Measurements from ENCODE around the gene AP3D1. TPM values are rescaled to one million over a fixed set of nuclear protein-coding genes. Genes with fewer than 3 reads are reported as not detected.
A peak's percentile ranks its signal among the peaks of the same experiment; 100 is the strongest.

AP3D1 gene
- total RNA-seq, 2 experiments from 2014 or later, result 73.7 to 74.1 TPM

DNA sequence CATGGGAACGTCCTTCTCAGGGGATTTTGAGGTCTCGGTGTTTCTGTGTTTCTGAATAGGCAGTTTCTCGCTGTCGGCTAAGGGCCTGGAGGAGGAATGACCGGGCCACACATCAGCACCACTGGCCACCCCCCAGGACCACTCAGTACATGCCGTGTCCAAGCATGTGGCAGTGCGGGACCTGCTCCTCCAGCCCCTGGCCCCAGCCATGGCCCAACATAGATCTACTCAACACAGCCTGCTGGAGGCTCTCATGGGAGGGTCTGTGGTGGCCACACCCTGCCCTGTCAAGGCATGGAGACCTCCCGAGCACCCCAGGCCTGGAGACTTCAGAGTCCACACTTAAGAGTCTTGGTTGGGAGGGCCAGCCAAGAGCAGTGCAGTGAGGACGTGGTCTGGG lies 37.1 kb downstream of the AP3D1 start:
- no peak for TF ChIP-seq CTCF (IDR thresholded peaks at IDR 0.05)
- ChIA-PET POLR2A (no interaction called here), CTCF (interaction anchor here (0.9 kb wide), 1 partner anchor 17 kb away, joined by 3 read pairs; no protein-coding TSS in a partner anchor)
- no peak for DNase-seq
- intact Hi-C loops (cut with micrococcal nuclease), result no loop called here
- no peak for ATAC-seq
- no peaks in the 10 kb centered on the region for H3K27me3 Mint-ChIP-seq
- no peaks in the 10 kb centered on the region for H3K9me3 Mint-ChIP-seq
- H3K27ac Mint-ChIP-seq, result no peak overlapping the region
- H3K4me1 Mint-ChIP-seq (ENCODE audit: low read depth), result peaks cover 12% of the 10 kb centered on the region
- no peak overlapping the region for H3K4me3 Mint-ChIP-seq
- peaks cover 32% of the 10 kb centered on the region for H3K36me3 Mint-ChIP-seq (ENCODE audit: low read depth)

DNA sequence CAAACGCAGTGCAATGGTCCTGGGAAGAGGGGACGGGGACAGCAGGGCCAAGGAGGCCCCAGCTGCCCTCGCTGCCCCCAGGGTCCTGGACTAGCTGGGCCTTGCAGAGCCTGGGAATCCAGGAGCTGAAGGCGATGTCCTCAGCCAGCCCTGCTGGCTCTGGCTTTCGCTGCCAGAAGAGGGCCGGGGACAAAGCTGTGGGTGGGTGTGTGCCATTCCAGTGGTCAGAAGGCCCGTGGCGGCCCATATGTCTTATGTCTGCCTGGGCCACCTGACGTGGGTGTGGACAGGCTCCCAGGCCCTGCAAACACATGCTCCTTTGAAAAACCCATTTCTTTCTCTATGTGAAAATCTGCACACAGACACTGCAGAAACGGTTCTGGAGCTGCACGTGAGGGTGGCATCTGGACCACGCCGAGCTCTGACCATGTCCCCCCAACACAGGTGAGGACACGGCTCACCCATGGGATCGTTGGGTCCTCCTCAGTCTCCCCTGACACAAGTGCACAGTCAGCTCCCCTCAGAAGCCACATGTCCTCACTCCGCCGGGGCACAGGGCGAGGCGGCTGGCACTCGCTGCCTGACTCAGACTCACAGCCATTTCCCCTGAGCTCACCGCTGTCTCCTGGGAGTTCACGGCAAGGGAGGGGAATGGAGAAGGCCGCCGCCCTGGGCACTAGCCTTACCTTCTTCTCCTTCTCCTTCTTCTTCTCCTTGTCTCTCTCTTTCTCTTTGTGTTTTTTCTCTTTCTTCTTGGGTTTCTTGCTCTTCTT lies 37.7 kb downstream of the AP3D1 start:
- H3K36me3 Mint-ChIP-seq (ENCODE audit: low read depth), result peaks cover 31% of the 10 kb centered on the region

DNA sequence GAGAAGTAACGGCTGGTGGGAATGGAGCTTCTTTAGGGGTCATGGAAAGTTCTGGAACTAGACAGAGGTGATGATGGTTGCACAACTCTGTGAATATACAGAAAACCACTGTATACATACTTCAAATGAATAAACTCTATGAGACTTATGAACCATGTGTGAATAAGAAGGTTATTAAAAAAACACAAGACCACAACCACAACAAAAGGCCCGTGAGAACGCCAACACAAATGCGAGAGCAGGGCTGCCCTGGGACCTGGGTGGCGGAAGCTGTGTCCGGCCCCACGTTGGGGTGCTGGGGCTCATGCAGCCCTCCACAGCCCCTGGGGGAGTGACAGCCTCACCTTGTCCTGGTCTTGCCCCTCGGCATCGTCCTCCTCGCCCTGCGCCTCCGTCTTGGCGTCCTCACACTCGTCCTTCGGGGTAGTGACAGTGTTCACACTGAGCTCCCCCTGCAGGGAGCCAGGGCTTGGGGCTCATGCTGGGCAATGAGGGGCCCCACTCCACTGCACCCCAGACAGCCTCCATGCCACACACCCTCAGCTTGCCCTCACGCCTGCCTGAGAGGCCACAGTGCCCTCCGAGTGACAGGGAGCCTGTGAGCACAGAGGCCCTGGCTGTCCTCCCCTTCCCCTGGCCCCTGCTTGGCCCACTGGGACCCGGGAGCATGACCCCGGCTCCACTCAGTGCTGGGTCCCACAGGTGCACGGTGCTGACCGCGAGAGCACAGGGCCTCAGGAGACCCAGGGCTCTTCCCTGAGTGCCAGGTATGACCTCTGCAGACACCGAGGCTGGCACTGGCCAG lies 38.6 kb downstream of the AP3D1 start:
- no peak for TF ChIP-seq CTCF (IDR thresholded peaks at IDR 0.05)
- ChIA-PET POLR2A (interaction anchor here (0.9 to 1.8 kb wide), 2 partner anchors 11 to 30 kb away, joined by 3 to 5 read pairs; no protein-coding TSS in a partner anchor), CTCF (interaction anchor here (0.9 kb wide), 1 partner anchor 93 kb away, joined by 3 read pairs; no protein-coding TSS in a partner anchor)
- intact Hi-C loops (cut with micrococcal nuclease), result no loop called here
- H3K9me3 Mint-ChIP-seq, result no peaks in the 10 kb centered on the region
- peak overlapping the region; percentile 16 for H3K27ac Mint-ChIP-seq
- DNase-seq (no peak), ATAC-seq (peak; percentile 55)
- H3K27me3 Mint-ChIP-seq, result no peaks in the 10 kb centered on the region
- H3K4me3 Mint-ChIP-seq, result no peak overlapping the region
- peaks cover 28% of the 10 kb centered on the region for H3K36me3 Mint-ChIP-seq (ENCODE audit: low read depth)
- H3K4me1 Mint-ChIP-seq (ENCODE audit: low read depth), result peaks cover 12% of the 10 kb centered on the region

More for the DNA sequence above, 37.7 kb downstream of the AP3D1 start:
- Mint-ChIP-seq H3K4me3 (no peak overlapping the region), H3K9me3 (no peaks in the 10 kb centered on the region), H3K4me1 (ENCODE audit: low read depth) (peaks cover 12% of the 10 kb centered on the region), H3K27me3 (no peaks in the 10 kb centered on the region), H3K27ac (no peak overlapping the region)
- POLR2A ChIA-PET, result interaction anchor here (0.9 to 1.8 kb wide), 2 partner anchors 10 to 31 kb away, joined by 3 to 5 read pairs; no protein-coding TSS in a partner anchor
- CTCF ChIA-PET, result interaction anchor here (0.9 kb wide), 1 partner anchor 16 kb away, joined by 3 read pairs; no protein-coding TSS in a partner anchor
- no peak for TF ChIP-seq CTCF (IDR thresholded peaks at IDR 0.05)
- intact Hi-C loops (cut with micrococcal nuclease), result no loop called here
- DNase-seq (no peak), ATAC-seq (no peak)

DNA sequence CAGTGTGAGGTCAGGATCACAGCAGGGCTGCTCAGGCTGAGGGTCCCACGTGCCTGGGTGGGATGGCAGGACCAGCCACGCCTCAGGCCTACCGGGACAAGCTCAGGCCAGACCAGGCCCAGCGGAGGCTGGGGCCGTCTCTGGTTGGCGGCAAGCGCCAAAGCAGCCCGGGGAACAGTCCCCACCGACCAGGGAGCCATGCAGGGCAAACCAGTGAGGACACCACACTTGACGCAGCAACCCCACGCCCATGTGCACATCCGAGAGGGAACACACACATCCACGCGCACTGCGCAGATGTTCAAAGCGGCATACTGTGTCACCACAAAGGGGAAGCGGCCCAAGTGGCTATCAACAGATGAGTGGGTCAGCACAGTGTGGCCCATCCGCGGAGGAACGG lies 39.5 kb downstream of the AP3D1 start:
- no peak for TF ChIP-seq CTCF (IDR thresholded peaks at IDR 0.05)
- no peak for DNase-seq
- peaks cover 12% of the 10 kb centered on the region for H3K4me1 Mint-ChIP-seq (ENCODE audit: low read depth)
- peaks cover 34% of the 10 kb centered on the region for H3K36me3 Mint-ChIP-seq (ENCODE audit: low read depth)
- H3K4me3 Mint-ChIP-seq, result no peak overlapping the region
- no peak overlapping the region for H3K27ac Mint-ChIP-seq
- intact Hi-C loops (cut with micrococcal nuclease), result no loop called here
- no peaks in the 10 kb centered on the region for H3K27me3 Mint-ChIP-seq
- no peaks in the 10 kb centered on the region for H3K9me3 Mint-ChIP-seq
- POLR2A ChIA-PET, result no interaction called here
- CTCF ChIA-PET, result interaction anchor here (0.6 to 0.9 kb wide), 2 partner anchors 92 to 104 kb away, joined by 3 read pairs; no protein-coding TSS in a partner anchor
- ATAC-seq, result no peak

All from activated CD8-positive, alpha-beta T cell treated with anti-CD3 and anti-CD28 coated beads for 36 hours (primary cell).